GM19372 (cell line): ENCODE measurements around the gene FCER1G.

ENCODE experiments used
- ATAC-seq: cut with Tn5 transposase; IDR thresholded peaks from one replicate; pipeline ENCODE4 v1.9.1; 2021; ENCODE audit warnings: mild to moderate bottlenecking, low read depth, moderate library complexity; ENCODE audit not compliant: unreplicated experiment

The FCER1G gene

DNA sequence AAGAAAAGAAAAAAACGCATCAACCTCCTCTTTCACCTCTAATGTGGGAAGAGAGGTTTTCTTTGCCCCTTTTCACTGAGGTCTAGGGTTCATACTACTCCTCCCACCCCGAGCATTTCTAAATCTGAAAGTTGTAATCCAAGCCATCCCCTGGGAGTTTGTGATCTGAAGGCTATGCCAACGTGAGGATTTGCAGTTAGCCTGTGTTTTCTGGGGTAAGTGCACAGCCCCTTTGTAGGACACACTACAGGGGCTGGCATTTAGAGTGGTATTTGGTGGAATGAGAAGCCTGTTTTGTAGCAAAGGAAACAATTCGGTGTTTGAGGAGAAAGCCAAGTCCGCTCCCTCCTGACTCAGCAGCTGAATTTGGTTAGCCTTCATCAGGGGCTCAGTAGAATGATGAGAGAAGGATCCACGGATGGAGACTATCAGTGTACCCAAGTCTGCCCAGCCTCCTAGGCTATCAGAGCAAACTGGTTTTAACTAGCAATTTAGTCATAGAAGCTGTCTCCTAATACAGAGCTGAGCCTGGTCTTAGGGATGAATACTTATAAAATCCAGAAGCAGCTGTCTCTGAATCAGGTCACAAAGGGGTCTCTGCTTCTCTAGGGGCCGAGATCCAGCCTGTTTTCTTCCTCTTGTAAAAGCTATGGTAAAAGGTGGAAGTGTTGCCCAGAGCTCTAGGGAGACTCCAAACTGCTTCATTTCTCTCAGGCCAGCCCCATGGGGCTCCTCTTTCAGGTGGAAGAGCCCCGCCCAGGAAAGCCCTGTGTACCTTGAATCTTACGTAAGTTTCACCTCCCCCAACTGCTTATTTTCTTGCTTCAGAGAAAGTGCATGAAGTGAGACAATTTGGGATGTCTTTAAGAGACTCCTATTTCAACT is 45.5 kb downstream of the FCER1G start:
- no peak for ATAC-seq

DNA sequence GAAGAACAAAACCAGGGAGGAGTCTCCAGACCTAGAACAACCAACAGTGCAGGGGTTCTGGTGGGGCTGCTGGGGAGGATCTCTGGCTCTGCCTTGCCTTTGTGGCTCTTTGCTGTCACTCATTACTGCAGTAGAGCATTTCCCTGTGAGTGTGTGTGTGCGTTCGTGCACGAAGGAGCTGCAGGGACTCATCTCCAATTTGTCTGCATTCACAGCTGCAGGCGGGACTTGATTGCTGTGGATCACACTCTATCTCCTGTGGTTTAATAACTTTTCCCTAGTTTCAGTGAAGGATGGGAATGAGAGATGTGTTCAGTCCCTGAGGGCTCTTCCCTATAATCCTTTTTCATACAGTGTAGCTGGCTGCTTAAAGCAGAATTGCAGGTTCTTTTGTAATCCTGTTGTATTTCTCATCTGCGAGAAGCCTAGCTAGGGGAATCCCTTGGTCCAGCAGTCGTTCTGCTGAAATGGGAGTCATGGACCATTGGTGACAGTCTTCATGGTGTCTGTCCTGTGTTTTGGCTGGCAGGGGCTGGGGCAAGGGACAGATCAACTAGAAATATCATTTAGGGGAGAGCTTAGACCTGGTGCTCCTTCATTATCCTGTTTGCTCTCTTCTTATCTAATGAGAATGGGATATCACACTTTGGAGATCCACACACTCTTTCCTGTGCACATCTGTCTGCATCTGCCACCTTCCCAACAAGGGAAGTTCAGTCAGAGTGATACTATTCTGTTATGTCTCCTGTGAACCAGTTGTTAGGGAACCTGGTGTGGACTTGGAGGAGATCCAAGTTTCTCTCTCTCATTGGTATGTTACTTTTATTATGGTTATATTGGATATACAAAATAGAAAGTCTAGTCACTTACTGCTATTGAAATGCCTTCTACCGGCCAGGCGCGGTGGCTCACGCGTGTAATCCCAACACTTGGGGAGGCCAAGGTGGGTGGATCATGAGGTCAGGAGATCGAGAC is 46.5 kb downstream of the FCER1G start:
- no peak for ATAC-seq

DNA sequence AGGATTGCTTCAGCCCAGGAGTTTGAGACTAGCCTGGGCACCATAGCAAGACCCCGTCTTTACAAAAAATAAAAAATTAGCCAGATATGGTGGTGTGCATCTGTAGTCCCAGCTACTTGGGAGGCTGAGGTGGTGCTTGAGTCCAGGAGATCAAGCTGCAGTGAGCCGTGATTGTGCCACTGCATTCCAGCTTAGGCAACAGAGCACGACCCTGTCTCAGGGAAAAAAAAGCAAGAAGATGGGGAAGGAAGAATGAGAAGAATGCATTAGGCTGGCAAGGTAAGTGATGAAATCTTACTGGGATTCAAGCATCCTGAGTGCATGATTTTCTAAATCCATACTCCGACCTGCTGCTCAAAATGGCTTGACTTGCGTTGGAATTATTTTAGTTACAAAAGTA is 50.2 kb downstream of the FCER1G start:
- ATAC-seq: no peak

GRCh38 chr1:161266202-161266601 is 51.1 kb downstream of the FCER1G start:
- no peak for ATAC-seq

GRCh38 chr1:161266836-161267235 is 51.7 kb downstream of the FCER1G start:
- ATAC-seq: no peak

- ATAC-seq: no peak
These were observed 52.2 kb downstream of the FCER1G start for GRCh38 chr1:161267321-161267720.
